CD1c-positive myeloid dendritic cell (primary cell): ENCODE results near the gene LPGAT1.
A peak's percentile ranks its signal among the peaks of the same experiment; 100 is the strongest.

Experiments used
- DNase-seq: peaks from one replicate; pipeline ENCODE4 v3.0.0-alpha.2; 2016; ENCODE audit errors: extremely low spot score

LPGAT1 gene

GRCh38 chr1:211828584-211829342 is 1.8 kb downstream of the LPGAT1 start:
- no peak for DNase-seq

- no peak for DNase-seq
Observed at GRCh38 chr1:211827051-211827450, 3.5 kb downstream of the LPGAT1 start.

- DNase-seq: no peak
Observed at GRCh38 chr1:211825980-211826379, 4.6 kb downstream of the LPGAT1 start.

- peak; percentile 78 for DNase-seq
Observed at GRCh38 chr1:211822677-211823407, 7.7 kb downstream of the LPGAT1 start.

GRCh38 chr1:211816586-211816985 is 14.0 kb downstream of the LPGAT1 start:
- DNase-seq: peak; percentile 50

- DNase-seq: no peak
Observed at GRCh38 chr1:211814313-211814712, 16.2 kb downstream of the LPGAT1 start.

- no peak for DNase-seq
Observed at GRCh38 chr1:211813590-211813989, 17.0 kb downstream of the LPGAT1 start.

GRCh38 chr1:211812584-211812983 is 18.0 kb downstream of the LPGAT1 start:
- DNase-seq: no peak

- DNase-seq: no peak
Observed at GRCh38 chr1:211811848-211812247, 18.7 kb downstream of the LPGAT1 start.

- DNase-seq: no peak
Observed at GRCh38 chr1:211811126-211811525, 19.4 kb downstream of the LPGAT1 start.

GRCh38 chr1:211808475-211808874 is 22.1 kb downstream of the LPGAT1 start:
- no peak for DNase-seq

GRCh38 chr1:211804915-211805314 is 25.6 kb downstream of the LPGAT1 start:
- no peak for DNase-seq

GRCh38 chr1:211800925-211801607 is 29.5 kb downstream of the LPGAT1 start:
- DNase-seq: no peak

GRCh38 chr1:211797994-211798393 is 32.6 kb downstream of the LPGAT1 start:
- no peak for DNase-seq

GRCh38 chr1:211791979-211792378 is 38.6 kb downstream of the LPGAT1 start:
- no peak for DNase-seq

- no peak for DNase-seq
Observed at GRCh38 chr1:211789641-211790464, 40.7 kb downstream of the LPGAT1 start.

- DNase-seq: no peak
Observed at GRCh38 chr1:211788626-211789025, 41.9 kb downstream of the LPGAT1 start.

- no peak for DNase-seq
Observed at GRCh38 chr1:211783897-211784296, 46.7 kb downstream of the LPGAT1 start.

GRCh38 chr1:211783266-211783665 is 47.3 kb downstream of the LPGAT1 start:
- no peak for DNase-seq

- DNase-seq: no peak
Observed at GRCh38 chr1:211781260-211781659, 49.3 kb downstream of the LPGAT1 start.

GRCh38 chr1:211775170-211775569 is 55.4 kb downstream of the LPGAT1 start:
- no peak for DNase-seq

- DNase-seq: no peak
Observed at GRCh38 chr1:211764701-211765100, 65.9 kb downstream of the LPGAT1 start.
